Right cardiac atrium (tissue), 5 donors: Measurements from ENCODE around the gene PI4KA. TPM values are rescaled to one million over a fixed set of nuclear protein-coding genes. Genes with fewer than 3 reads are reported as not detected.
A peak's percentile ranks its signal among the peaks of the same experiment; 100 is the strongest.

ENCODE experiments used
- ATAC-seq, 2 donors: fragments of 200-7000 bp; cut with Tn5 transposase; one replicate each; pipeline versions ENCODE4 v1.8.0 to v1.9.1; 2020; ENCODE audit warnings: moderate library complexity in 2 of 2, mild to moderate bottlenecking in 1 of 2
- DNase-seq, 3 donors: peaks; one replicate each; pipeline ENCODE4 v3.0.0-alpha.2; 2020
- H3K27ac ChIP-seq: one replicate; pipeline ENCODE4 v1.5.1; 2013; ENCODE audit warnings: mild to moderate bottlenecking, low read length, control low read depth, moderate library complexity
- H3K27me3 ChIP-seq: one replicate; pipeline ENCODE4 v1.6.1; 2013; ENCODE audit not compliant: control insufficient read depth, insufficient read depth
- H3K4me1 ChIP-seq: one replicate; pipeline ENCODE4 v1.6.1; 2013; ENCODE audit warnings: low read length; ENCODE audit not compliant: control insufficient read depth, insufficient read depth
- H3K4me3 ChIP-seq: one replicate; pipeline ENCODE4 v1.5.1; 2013; ENCODE audit warnings: low read length, control low read depth
- H3K9me3 ChIP-seq: one replicate; pipeline ENCODE4 v1.6.1; 2013; ENCODE audit warnings: low read length; ENCODE audit not compliant: control insufficient read depth
- WGBS: extraction: QIAGEN DNeasy Blood & Tissue Kit; methylation state at CpG from one replicate; pipeline ENCODE4 v1.1.7; 2013; 5-methylcytosine and 5-hydroxymethylcytosine counted together
- intact Hi-C, 4 donors: fragments of 100-400 bp; cut with DNase I; formaldehyde crosslinking; loops; one replicate each; pipeline versions ENCODE4 v1.11.0 to v1.14.0; 2022 to 2023
- polyA plus RNA-seq: library from polyadenylated mRNA; stranded (reverse); fragments of 200-250 nt; gene quantifications from one replicate; pipeline ENCODE4 v1.2.3, GENCODE V29; 2013
- total RNA-seq, 4 donors: library from RNA; stranded (reverse); fragmentation: NEBNext Ultra II Directional; extraction: Animal tissue kit (Norgen Biotek cat#: 25700); gene quantifications; one replicate each; pipeline ENCODE4 v1.2.1, GENCODE V29; 2021
- donor health status: healthy with polysubstance abuse.
- donor health status: DM: no; HTN: yes; CAD: no.
- donor health status: DM: no; HTN: no; CAD: no.
- donor health status: DM: no; HTN: yes; CAD: no; lungs with severe emphysema.
- donor health status: DM: yes; HTN: yes; CAD: no.

The PI4KA gene
- total and polyA plus RNA-seq, 5 donors: 31.3 to 61.9 (median 52.5) TPM

GRCh38 chr22:20765938-20766337 lies 92.7 kb downstream of the PI4KA start:
- H3K9me3 ChIP-seq: no peaks in the 10 kb centered on the region
- 82% methylated on average over 2 of the region's 2 CpGs for WGBS
- H3K4me1 ChIP-seq: no peaks in the 10 kb centered on the region
- H3K27ac ChIP-seq: no peak overlapping the region
- H3K27me3 ChIP-seq: no peaks in the 10 kb centered on the region
- H3K4me3 ChIP-seq: no peak overlapping the region
- ATAC-seq (no peak), DNase-seq (no peak)
- intact Hi-C loops: no loop called here

GRCh38 chr22:20764729-20765128 lies 93.9 kb downstream of the PI4KA start:
- intact Hi-C loops: no loop called here
- H3K9me3 ChIP-seq: no peaks in the 10 kb centered on the region
- H3K27me3 ChIP-seq: no peaks in the 10 kb centered on the region
- no peak overlapping the region for H3K4me3 ChIP-seq
- 92% methylated on average over 10 of the region's 10 CpGs for WGBS
- H3K27ac ChIP-seq: no peak overlapping the region
- no peak for ATAC-seq
- H3K4me1 ChIP-seq: no peaks in the 10 kb centered on the region
- no peak for DNase-seq

- DNase-seq (no peak), ATAC-seq (peak in 1 of 2 donors; percentile 31)
- H3K27ac ChIP-seq: no peak overlapping the region
- H3K9me3 ChIP-seq: no peaks in the 10 kb centered on the region
- intact Hi-C loops: no loop called here
- no peak overlapping the region for H3K4me3 ChIP-seq
- WGBS: 79% methylated on average over 7 of the region's 7 CpGs
- H3K27me3 ChIP-seq: no peaks in the 10 kb centered on the region
- H3K4me1 ChIP-seq: no peaks in the 10 kb centered on the region
Observed at GRCh38 chr22:20764471-20764720, 94.2 kb downstream of the PI4KA start.

DNA sequence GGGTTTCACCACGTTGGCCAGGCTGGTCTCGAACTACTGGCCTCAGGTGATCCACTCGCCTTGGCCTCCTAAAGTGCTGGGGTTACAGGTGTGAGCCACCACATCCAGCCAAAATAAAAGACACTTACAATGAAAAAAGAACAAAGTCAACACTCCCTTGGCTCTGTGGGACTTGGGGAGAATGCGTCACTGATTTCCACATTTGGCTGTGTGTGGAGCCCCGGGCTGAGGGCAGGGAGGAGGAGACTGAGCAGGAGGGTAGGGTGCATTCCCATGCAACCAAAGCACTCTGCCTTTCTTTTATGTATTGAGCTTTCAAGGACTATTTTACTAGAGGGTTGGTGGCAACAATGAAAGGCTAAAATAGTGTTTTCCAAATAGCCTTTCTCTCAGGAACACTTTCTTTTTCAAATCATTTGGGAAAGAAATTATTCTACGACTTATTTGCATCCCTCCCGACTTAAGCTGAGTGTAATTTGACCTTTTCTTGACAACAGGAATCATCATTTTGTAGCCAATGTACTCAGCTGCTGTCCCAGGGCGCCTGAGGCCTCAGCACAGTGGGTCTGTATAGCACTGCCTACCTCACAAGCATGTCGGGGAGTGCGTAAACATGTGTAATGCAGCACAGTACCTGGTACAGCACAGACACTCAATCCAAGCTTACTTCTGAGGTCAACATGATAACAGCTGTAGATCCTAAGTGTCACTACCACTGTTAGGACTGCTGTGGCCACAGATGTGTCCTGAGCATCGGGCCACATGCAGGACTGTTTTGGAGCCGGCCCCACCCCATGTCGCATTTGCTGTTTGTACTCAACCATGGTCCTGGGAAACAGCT lies 94.8 kb downstream of the PI4KA start:
- 73% methylated on average over 13 of the region's 13 CpGs for WGBS

DNA sequence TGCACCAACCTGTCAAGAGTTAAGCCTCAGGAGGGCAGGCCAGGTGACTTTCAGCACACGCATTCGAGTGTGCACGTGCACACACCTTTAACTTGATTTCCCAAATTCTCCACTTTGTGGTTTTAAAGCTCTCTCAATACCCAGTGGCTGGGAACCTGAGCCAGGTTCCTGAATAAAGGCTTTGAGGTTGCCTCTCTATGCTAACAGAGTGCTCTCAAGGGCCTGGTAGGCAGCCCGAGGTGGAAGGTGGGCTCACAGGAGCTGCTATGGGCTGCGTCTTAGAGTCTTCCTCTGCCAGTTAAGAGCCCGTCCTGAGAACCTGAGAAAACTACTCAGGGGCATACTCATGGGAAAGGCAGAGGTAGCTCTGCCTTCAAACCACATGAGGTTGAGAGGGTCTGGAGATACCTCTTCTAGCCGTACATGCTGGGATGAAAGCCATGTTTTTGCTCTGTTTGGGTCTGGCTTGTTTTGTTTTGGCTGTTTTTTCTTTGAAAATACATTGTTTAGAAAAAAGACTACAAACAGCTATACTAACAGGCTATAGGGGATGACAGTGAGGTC lies 96.3 kb downstream of the PI4KA start:
- DNase-seq: no peak
- intact Hi-C loops: no loop called here
- Histone ChIP-seq H3K27me3 (no peaks in the 10 kb centered on the region), H3K9me3 (no peaks in the 10 kb centered on the region), H3K27ac (no peak overlapping the region), H3K4me3 (no peak overlapping the region), H3K4me1 (no peaks in the 10 kb centered on the region)
- 96% methylated on average over 7 of the region's 7 CpGs for WGBS
- ATAC-seq: no peak

More for the DNA sequence above, 94.8 kb downstream of the PI4KA start:
- DNase-seq (no peak), ATAC-seq (peak in 1 of 2 donors; percentile 14)
- Histone ChIP-seq H3K4me1 (no peaks in the 10 kb centered on the region), H3K27ac (no peak overlapping the region), H3K27me3 (no peaks in the 10 kb centered on the region), H3K4me3 (no peak overlapping the region), H3K9me3 (no peaks in the 10 kb centered on the region)
- intact Hi-C loops: no loop called here

GRCh38 chr22:20761536-20761935 lies 97.1 kb downstream of the PI4KA start:
- 80% methylated on average over 2 of the region's 2 CpGs for WGBS
- intact Hi-C loops: no loop called here

DNA sequence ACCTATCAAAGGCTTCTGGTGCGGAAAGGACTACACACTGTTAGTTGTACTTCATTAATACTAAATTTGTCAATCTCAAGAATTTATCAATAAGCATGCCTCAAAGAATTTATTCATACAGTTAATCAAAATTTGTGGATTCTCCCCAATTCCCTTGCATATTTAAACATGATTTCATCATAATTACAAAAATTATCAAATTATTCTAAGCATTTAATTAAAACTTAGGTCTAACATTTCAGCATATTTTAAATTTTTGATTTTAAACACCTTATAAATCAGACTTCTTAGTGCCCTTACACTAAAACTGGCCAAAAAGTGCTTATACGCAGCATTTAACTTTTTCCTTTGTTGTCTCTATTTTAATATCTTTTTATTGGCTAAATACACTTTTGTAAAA lies 98.5 kb downstream of the PI4KA start:
- Histone ChIP-seq H3K27me3 (no peaks in the 10 kb centered on the region), H3K4me1 (no peaks in the 10 kb centered on the region), H3K9me3 (no peaks in the 10 kb centered on the region), H3K27ac (no peak overlapping the region), H3K4me3 (no peak overlapping the region)
- ATAC-seq: no peak
- WGBS: 98% methylated on average over 2 of the region's 2 CpGs
- intact Hi-C loops: no loop called here
- no peak for DNase-seq

More at GRCh38 chr22:20761536-20761935, 97.1 kb downstream of the PI4KA start:
- Histone ChIP-seq H3K4me1 (no peaks in the 10 kb centered on the region), H3K27ac (no peak overlapping the region), H3K4me3 (no peak overlapping the region), H3K27me3 (no peaks in the 10 kb centered on the region), H3K9me3 (no peaks in the 10 kb centered on the region)
- DNase-seq: no peak
- no peak for ATAC-seq

GRCh38 chr22:20758688-20759087 lies 99.9 kb downstream of the PI4KA start:
- no peaks in the 10 kb centered on the region for H3K9me3 ChIP-seq
- no peaks in the 10 kb centered on the region for H3K4me1 ChIP-seq
- intact Hi-C loops: no loop called here
- no peaks in the 10 kb centered on the region for H3K27me3 ChIP-seq
- DNase-seq (no peak), ATAC-seq (no peak)
- H3K27ac ChIP-seq: no peak overlapping the region
- no peak overlapping the region for H3K4me3 ChIP-seq
- 100% methylated on average over 2 of the region's 2 CpGs for whole genome bisulfite sequencing

DNA sequence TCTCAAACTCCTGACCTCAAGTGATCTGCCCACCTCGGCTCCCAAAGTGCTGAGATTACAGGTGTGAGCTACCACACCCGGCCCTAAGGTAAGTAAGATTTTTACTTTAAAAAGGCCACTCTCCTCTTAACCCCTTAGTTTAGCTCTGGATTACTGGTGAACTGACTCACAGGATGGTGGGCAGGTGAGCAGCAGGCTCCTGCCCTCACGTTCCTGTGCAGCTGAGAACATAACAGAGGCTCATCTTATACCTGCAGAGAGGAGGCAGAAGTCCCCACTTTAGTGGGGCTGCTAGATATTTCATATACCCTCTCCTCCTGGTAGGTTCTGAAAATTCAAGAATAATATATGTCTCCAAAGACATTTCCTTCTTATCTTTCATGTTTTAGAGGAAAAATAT lies 101.8 kb downstream of the PI4KA start:
- intact Hi-C loops: no loop called here
- 96% methylated on average over 3 of the region's 3 CpGs for WGBS
- H3K9me3 ChIP-seq: no peaks in the 10 kb centered on the region
- no peaks in the 10 kb centered on the region for H3K27me3 ChIP-seq
- DNase-seq (no peak), ATAC-seq (no peak)
- no peak overlapping the region for H3K27ac ChIP-seq
- H3K4me1 ChIP-seq: no peaks in the 10 kb centered on the region
- no peak overlapping the region for H3K4me3 ChIP-seq

GRCh38 chr22:20752873-20753272 lies 105.7 kb downstream of the PI4KA start:
- WGBS: 95% methylated on average over 10 of the region's 10 CpGs
- intact Hi-C loops: no loop called here
- no peaks in the 10 kb centered on the region for H3K4me1 ChIP-seq
- H3K27ac ChIP-seq: no peak overlapping the region
- ATAC-seq: no peak
- H3K27me3 ChIP-seq: no peaks in the 10 kb centered on the region
- no peaks in the 10 kb centered on the region for H3K9me3 ChIP-seq
- H3K4me3 ChIP-seq: no peak overlapping the region
- no peak for DNase-seq

GRCh38 chr22:20752104-20752741 lies 106.4 kb downstream of the PI4KA start:
- no peaks in the 10 kb centered on the region for H3K9me3 ChIP-seq
- no peak overlapping the region for H3K4me3 ChIP-seq
- intact Hi-C loops: no loop called here
- WGBS: 95% methylated on average over 7 of the region's 7 CpGs
- no peaks in the 10 kb centered on the region for H3K4me1 ChIP-seq
- H3K27ac ChIP-seq: no peak overlapping the region
- ATAC-seq (no peak), DNase-seq (no peak)
- H3K27me3 ChIP-seq: no peaks in the 10 kb centered on the region
